CD4-positive, alpha-beta T cell (primary cell): ENCODE results near the gene TXNDC15. TPM values are rescaled to one million over a fixed set of nuclear protein-coding genes. Genes with fewer than 3 reads are reported as not detected.

Experiments used
- ATAC-seq: fragments of 200-7000 bp; cut with Tn5 transposase; one replicate; pipeline ENCODE4 v1.10.0; 2022; ENCODE audit warnings: mild to moderate bottlenecking; ENCODE audit not compliant: poor library complexity
- CTCF ChIA-PET: fragments of 350-600 bp; sonication (Branson Sonifier 250); formaldehyde crosslinking; loops from one replicate; lab custom pipeline; 2021; ENCODE audit warnings: antibody characterized with exemption, inconsistent platforms; lab: Charles Lee
- POLR2A ChIA-PET: fragments of 350-600 bp; sonication (Branson Sonifier 250); formaldehyde crosslinking; loops from one replicate; lab custom pipeline; 2021; ENCODE audit warnings: antibody characterized with exemption, inconsistent platforms; lab: Charles Lee
- DNase-seq, 14 experiments: peaks; one replicate each; pipeline ENCODE4 v3.0.0-alpha.2; 2013 to 2020; ENCODE audit warnings: mixed read lengths in 2 of 14
- H3K27ac ChIP-seq, 2 donors: one replicate each; pipeline versions ENCODE4 v1.5.1 to v1.7.0; 2013; ENCODE audit warnings: low read length in 2 of 2, low read depth in 1 of 2, mild to moderate bottlenecking in 1 of 2
- H3K27me3 ChIP-seq, 2 experiments: 1 replicate in 1 of 2; 2 replicates in 1 of 2; pipeline versions ENCODE4 v1.6.1 to v1.7.0; 2013; ENCODE audit warnings: low read length in 2 of 2, control low read depth in 1 of 2, mild to moderate bottlenecking in 1 of 2, moderate library complexity in 1 of 2; ENCODE audit not compliant: insufficient read depth in 2 of 2, control insufficient read depth in 1 of 2
- H3K36me3 ChIP-seq: one replicate; pipeline ENCODE4 v1.6.1; 2013; ENCODE audit warnings: low read length, control low read depth; ENCODE audit not compliant: insufficient read depth
- H3K4me1 ChIP-seq: one replicate; pipeline ENCODE4 v1.6.1; 2013; ENCODE audit warnings: low read length, control low read depth; ENCODE audit not compliant: insufficient read depth
- H3K4me3 ChIP-seq: one replicate; pipeline ENCODE4 v1.5.1; 2013; ENCODE audit warnings: mild to moderate bottlenecking, low read length, moderate library complexity
- H3K9me3 ChIP-seq, 2 experiments: 1 replicate in 1 of 2; 2 replicates in 1 of 2; pipeline versions ENCODE4 v1.6.1 to v1.7.0; 2013; ENCODE audit warnings: low read length in 2 of 2, mild to moderate bottlenecking in 2 of 2, control low read depth in 1 of 2, moderate library complexity in 1 of 2; ENCODE audit not compliant: control insufficient read depth in 1 of 2, insufficient read depth in 1 of 2
- H3K27ac Mint-ChIP-seq: one replicate; pipeline ENCODE4 v1.8.0; 2020; ENCODE audit warnings: mixed read lengths
- H3K27me3 Mint-ChIP-seq: one replicate; pipeline ENCODE4 v1.8.0; 2021; ENCODE audit warnings: mixed read lengths
- H3K36me3 Mint-ChIP-seq: one replicate; pipeline ENCODE4 v1.8.0; 2021; ENCODE audit warnings: low read depth, mixed read lengths
- H3K4me1 Mint-ChIP-seq: one replicate; pipeline ENCODE4 v1.8.0; 2021; ENCODE audit warnings: low read depth, mixed read lengths
- H3K4me3 Mint-ChIP-seq: one replicate; pipeline ENCODE4 v1.8.0; 2020; ENCODE audit warnings: mild to moderate bottlenecking, mixed read lengths
- H3K9me3 Mint-ChIP-seq: one replicate; pipeline ENCODE4 v1.8.0; 2020; ENCODE audit warnings: mixed read lengths
- intact Hi-C, 2 experiments: fragments of 100-400 bp; cut with DNase I in 1 of 2; cut with micrococcal nuclease in 1 of 2; formaldehyde crosslinking; loops; one replicate each; pipeline versions ENCODE4 v1.15.1 to v1.9.0; 2023 to 2025; cut with DNase I, micrococcal nuclease
- polyA plus RNA-seq, 2 donors: library from polyadenylated mRNA; unstranded; fragments of 120-200 nt; gene quantifications; one replicate each; pipeline ENCODE4 v1.2.1, GENCODE V29; 2013
- total RNA-seq, 174 experiments: library from RNA in 2 of 174; stranded (reverse) in 2 of 174; gene quantifications; one replicate each; pipeline ENCODE4 v1.2.3 and lab custom pipeline; 2021 to 2026
- TF ChIP-seq, protein P1 (sequence below): fragments of 200-600 bp; IDR thresholded peaks from one replicate; pipeline ENCODE4 v1.8.0; 2022; ENCODE audit warnings: antibody characterized with exemption, mild to moderate bottlenecking

The TXNDC15 gene, protein sequence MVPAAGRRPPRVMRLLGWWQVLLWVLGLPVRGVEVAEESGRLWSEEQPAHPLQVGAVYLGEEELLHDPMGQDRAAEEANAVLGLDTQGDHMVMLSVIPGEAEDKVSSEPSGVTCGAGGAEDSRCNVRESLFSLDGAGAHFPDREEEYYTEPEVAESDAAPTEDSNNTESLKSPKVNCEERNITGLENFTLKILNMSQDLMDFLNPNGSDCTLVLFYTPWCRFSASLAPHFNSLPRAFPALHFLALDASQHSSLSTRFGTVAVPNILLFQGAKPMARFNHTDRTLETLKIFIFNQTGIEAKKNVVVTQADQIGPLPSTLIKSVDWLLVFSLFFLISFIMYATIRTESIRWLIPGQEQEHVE
- total RNA-seq = 10 to 100 TPM; 19.6 to 20.0 TPM
- 47.3 TPM for polyA plus RNA-seq (2013, experiment 1 of 2)
- 27.4 TPM for polyA plus RNA-seq (2013, experiment 2 of 2)
- 20.3 to 73.0 (median 55.2) reads per million in 172 experiments for total RNA-seq (lab: John Stamatoyannopoulos, UW)

DNA sequence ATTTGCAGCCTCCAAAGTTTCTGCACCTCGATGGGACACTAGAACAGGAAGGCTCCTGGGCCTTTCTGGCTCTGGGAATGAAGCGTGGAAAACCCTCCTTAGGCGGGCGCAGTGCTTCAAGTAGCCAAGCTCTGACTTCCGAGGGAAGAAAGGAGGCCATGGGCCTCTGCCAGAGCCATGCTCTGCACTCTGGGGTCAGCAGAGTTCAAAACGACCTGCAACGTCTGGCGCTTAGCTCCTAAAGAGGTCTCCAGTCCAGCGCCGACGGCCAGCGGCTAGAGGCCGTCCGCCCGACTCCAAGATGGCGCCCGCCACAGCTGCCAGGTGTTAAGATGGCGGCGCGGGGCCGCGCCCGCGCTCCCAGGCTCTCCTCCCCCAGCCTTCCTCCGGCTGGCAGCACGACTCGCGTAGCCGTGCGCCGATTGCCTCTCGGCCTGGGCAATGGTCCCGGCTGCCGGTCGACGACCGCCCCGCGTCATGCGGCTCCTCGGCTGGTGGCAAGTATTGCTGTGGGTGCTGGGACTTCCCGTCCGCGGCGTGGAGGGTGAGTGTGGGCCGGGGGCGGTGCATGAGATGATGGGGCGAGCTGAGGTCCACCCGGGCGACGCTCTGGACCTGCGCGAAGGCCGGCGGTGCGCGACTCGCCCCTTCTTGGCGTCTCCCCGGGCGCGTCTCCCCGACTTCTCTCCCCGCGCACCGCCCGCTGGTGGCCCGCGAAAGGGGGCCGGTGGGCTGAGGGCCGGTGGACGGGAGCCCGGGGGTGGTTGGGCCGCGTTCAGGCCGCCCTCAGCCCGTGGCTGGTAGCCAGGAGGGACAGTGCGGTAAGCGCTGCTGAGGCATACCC is at the start of gene TXNDC15:
Gene TXNDC15, plus strand, starts transcription at position 385 of the 844 bp plus-strand sequence. Its CDS starts 57 bp downstream, at position 442.
- ATAC-seq = peak; percentile 92
- CTCF ChIA-PET = interaction anchor here (1.0 to 2.1 kb wide), 3 partner anchors 29 to 116 kb away, joined by 3 to 20 read pairs (median 3); partner anchors contain the start of genes C5orf24, DDX46 and PCBD2
- TF ChIP-seq, protein P1, sequence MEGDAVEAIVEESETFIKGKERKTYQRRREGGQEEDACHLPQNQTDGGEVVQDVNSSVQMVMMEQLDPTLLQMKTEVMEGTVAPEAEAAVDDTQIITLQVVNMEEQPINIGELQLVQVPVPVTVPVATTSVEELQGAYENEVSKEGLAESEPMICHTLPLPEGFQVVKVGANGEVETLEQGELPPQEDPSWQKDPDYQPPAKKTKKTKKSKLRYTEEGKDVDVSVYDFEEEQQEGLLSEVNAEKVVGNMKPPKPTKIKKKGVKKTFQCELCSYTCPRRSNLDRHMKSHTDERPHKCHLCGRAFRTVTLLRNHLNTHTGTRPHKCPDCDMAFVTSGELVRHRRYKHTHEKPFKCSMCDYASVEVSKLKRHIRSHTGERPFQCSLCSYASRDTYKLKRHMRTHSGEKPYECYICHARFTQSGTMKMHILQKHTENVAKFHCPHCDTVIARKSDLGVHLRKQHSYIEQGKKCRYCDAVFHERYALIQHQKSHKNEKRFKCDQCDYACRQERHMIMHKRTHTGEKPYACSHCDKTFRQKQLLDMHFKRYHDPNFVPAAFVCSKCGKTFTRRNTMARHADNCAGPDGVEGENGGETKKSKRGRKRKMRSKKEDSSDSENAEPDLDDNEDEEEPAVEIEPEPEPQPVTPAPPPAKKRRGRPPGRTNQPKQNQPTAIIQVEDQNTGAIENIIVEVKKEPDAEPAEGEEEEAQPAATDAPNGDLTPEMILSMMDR = no peak

DNA sequence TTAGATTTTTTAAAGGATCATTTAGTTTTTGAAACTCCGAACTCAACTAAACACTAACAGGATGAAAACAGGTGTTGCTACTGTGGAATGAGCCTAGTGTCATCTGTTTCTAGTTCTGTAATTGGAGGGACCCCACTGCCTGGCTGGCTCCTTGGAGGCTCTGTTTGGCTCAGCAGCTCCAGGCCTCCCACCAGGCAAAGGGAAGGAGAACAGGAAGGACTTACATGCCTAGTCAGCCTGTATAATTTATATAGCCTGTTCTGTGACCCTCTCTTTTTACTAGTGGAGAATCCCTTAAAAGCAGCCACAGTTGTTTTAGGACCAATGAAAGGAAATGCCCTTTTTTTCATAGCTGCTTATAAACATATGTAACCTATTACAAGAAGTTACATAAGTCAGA is 49.5 kb upstream of the TXNDC15 start:
- ChIA-PET CTCF (interaction anchor here (1.8 kb wide), 1 partner anchor 17 kb away, joined by 4 read pairs; no protein-coding TSS in a partner anchor), POLR2A (no interaction called here)
- Mint-ChIP-seq H3K4me3 (no peak overlapping the region), H3K36me3 (peaks cover 78% of the 10 kb centered on the region), H3K27me3 (no peaks in the 10 kb centered on the region), H3K9me3 (no peaks in the 10 kb centered on the region), H3K4me1 (no peaks in the 10 kb centered on the region), H3K27ac (no peak overlapping the region)
- H3K4me3 ChIP-seq = no peak overlapping the region
- no peaks in the 10 kb centered on the region for H3K27me3 ChIP-seq
- H3K36me3 ChIP-seq = peaks cover 83% of the 10 kb centered on the region
- H3K4me1 ChIP-seq = no peaks in the 10 kb centered on the region
- H3K9me3 ChIP-seq = no peaks in the 10 kb centered on the region
- H3K27ac ChIP-seq = no peak overlapping the region
- no peak for DNase-seq
- TF ChIP-seq, protein P1 = no peak
- ATAC-seq = no peak
- intact Hi-C loops = no loop called here

More for the DNA sequence above, at the start of gene TXNDC15:
- Mint-ChIP-seq H3K4me3 (peak within 1 kb of the TSS; percentile 96), H3K36me3 (peaks cover 23% of the 10 kb centered on the region), H3K9me3 (no peaks in the 10 kb centered on the region), H3K4me1 (peaks cover 43% of the 10 kb centered on the region), H3K27ac (peak within 1 kb of the TSS; percentile 93), H3K27me3 (no peaks in the 10 kb centered on the region)
- H3K4me1 ChIP-seq = peaks cover 39% of the 10 kb centered on the region
- peak; percentile 66 to 92 (median 76) for DNase-seq
- peaks cover 6% of the 10 kb centered on the region for H3K36me3 ChIP-seq
- no peaks in the 10 kb centered on the region for H3K9me3 ChIP-seq
- intact Hi-C loops = loop anchor here (1.0 to 2.0 kb wide), 3 partner anchors 28 to 31 kb away; partner anchors contain the start of gene PCBD2 (in 1 of the 2)
- peak within 1 kb of the TSS; percentile 87 to 88 for H3K27ac ChIP-seq
- H3K4me3 ChIP-seq = peak within 1 kb of the TSS; percentile 68
- POLR2A ChIA-PET = interaction anchor here (0.7 to 4.2 kb wide), 15 partner anchors 10 to 697 kb away, joined by 3 to 66 read pairs (median 5); partner anchors contain the start of genes C5orf24, CAMLG, DDX46 and PCBD2
- no peaks in the 10 kb centered on the region for H3K27me3 ChIP-seq

DNA sequence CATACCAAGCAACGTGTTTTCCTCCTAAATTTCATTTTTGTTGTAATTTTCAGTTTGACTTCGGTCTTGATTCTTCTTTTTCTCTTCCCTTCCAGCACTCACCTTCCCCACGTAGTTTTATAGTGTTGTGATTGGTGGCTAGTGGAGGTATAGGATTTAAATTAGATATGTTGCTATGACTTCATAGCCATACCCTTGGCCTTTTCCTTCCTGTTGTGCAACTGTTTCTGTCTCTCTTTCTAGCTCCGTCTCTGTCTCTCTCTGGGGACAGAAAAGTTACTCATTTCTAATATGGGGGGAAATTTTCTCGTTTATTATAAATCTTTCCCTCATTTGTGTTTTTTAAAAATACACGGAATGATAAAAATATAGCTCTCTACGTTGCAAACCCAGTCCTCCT is 49.0 kb upstream of the TXNDC15 start:
- TF ChIP-seq, protein P1 = no peak
- Mint-ChIP-seq H3K27me3 (no peaks in the 10 kb centered on the region), H3K9me3 (no peaks in the 10 kb centered on the region), H3K4me3 (no peak overlapping the region), H3K36me3 (peaks cover 74% of the 10 kb centered on the region), H3K27ac (no peak overlapping the region), H3K4me1 (no peaks in the 10 kb centered on the region)
- ChIA-PET CTCF (interaction anchor here (1.8 kb wide), 1 partner anchor 17 kb away, joined by 4 read pairs; no protein-coding TSS in a partner anchor), POLR2A (no interaction called here)
- Histone ChIP-seq H3K4me3 (no peak overlapping the region), H3K9me3 (no peaks in the 10 kb centered on the region), H3K27me3 (no peaks in the 10 kb centered on the region), H3K27ac (no peak overlapping the region), H3K4me1 (no peaks in the 10 kb centered on the region), H3K36me3 (peaks cover 79% of the 10 kb centered on the region)
- ATAC-seq (no peak), DNase-seq (no peak)
- intact Hi-C loops = no loop called here
